ENCODE results near the gene IFI27. TPM values are rescaled to one million over a fixed set of nuclear protein-coding genes. Genes with fewer than 3 reads are reported as not detected.

The IFI27 gene
- total RNA-seq, 1 donor from 2014 or later, result 0.64 TPM

- POLR2A ChIA-PET, result no interaction called here
- intact Hi-C loops (cut with micrococcal nuclease), result no loop called here
- H3K4me1 Mint-ChIP-seq, result no peaks in the 10 kb centered on the region
- no peak overlapping the region for H3K4me3 Mint-ChIP-seq
- TF ChIP-seq, protein P1, sequence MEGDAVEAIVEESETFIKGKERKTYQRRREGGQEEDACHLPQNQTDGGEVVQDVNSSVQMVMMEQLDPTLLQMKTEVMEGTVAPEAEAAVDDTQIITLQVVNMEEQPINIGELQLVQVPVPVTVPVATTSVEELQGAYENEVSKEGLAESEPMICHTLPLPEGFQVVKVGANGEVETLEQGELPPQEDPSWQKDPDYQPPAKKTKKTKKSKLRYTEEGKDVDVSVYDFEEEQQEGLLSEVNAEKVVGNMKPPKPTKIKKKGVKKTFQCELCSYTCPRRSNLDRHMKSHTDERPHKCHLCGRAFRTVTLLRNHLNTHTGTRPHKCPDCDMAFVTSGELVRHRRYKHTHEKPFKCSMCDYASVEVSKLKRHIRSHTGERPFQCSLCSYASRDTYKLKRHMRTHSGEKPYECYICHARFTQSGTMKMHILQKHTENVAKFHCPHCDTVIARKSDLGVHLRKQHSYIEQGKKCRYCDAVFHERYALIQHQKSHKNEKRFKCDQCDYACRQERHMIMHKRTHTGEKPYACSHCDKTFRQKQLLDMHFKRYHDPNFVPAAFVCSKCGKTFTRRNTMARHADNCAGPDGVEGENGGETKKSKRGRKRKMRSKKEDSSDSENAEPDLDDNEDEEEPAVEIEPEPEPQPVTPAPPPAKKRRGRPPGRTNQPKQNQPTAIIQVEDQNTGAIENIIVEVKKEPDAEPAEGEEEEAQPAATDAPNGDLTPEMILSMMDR (IDR thresholded peaks at IDR 0.05), result no peak
- H3K27me3 Mint-ChIP-seq, result peaks cover 23% of the 10 kb centered on the region
- H3K9me3 Mint-ChIP-seq, result peaks cover 8% of the 10 kb centered on the region
- ATAC-seq (ENCODE audit: low read depth) (no peak), DNase-seq (no peak)
- CTCF ChIA-PET, result interaction anchor here (1.0 to 2.4 kb wide), 4 partner anchors 11 to 104 kb away, joined by 3 to 12 read pairs (median 5); no protein-coding TSS in a partner anchor
- H3K27ac Mint-ChIP-seq, result no peak overlapping the region
- no peaks in the 10 kb centered on the region for H3K36me3 Mint-ChIP-seq (ENCODE audit: low read depth)
These were observed 27.7 kb downstream of the IFI27 start for GRCh38 chr14:94138251-94138650.

GRCh38 chr14:94139006-94139405 lies 28.5 kb downstream of the IFI27 start:
- no peaks in the 10 kb centered on the region for H3K36me3 Mint-ChIP-seq (ENCODE audit: low read depth)
- no peak for ATAC-seq (ENCODE audit: low read depth)
- no peak overlapping the region for H3K27ac Mint-ChIP-seq
- H3K4me1 Mint-ChIP-seq, result no peaks in the 10 kb centered on the region
- ChIA-PET POLR2A (no interaction called here), CTCF (interaction anchor here (1.2 kb wide), 2 partner anchors 102 to 104 kb away, joined by 3 to 7 read pairs; no protein-coding TSS in a partner anchor)
- H3K9me3 Mint-ChIP-seq, result peaks cover 8% of the 10 kb centered on the region
- H3K4me3 Mint-ChIP-seq, result no peak overlapping the region
- intact Hi-C loops (cut with micrococcal nuclease), result no loop called here
- DNase-seq, result no peak
- H3K27me3 Mint-ChIP-seq, result peaks cover 20% of the 10 kb centered on the region
- TF ChIP-seq, protein P1 (IDR thresholded peaks at IDR 0.05), result no peak

- DNase-seq (no peak), ATAC-seq (ENCODE audit: low read depth) (no peak)
- Mint-ChIP-seq H3K27me3 (peaks cover 20% of the 10 kb centered on the region), H3K9me3 (peaks cover 8% of the 10 kb centered on the region), H3K4me3 (no peak overlapping the region), H3K27ac (no peak overlapping the region), H3K4me1 (no peaks in the 10 kb centered on the region), H3K36me3 (ENCODE audit: low read depth) (no peaks in the 10 kb centered on the region)
- TF ChIP-seq, protein P1 (IDR thresholded peaks at IDR 0.05), result no peak
- ChIA-PET CTCF (interaction anchor here (4.0 kb wide), 1 partner anchor 103 kb away, joined by 16 read pairs; no protein-coding TSS in a partner anchor), POLR2A (no interaction called here)
- intact Hi-C loops (cut with micrococcal nuclease), result no loop called here
These were observed 28.9 kb downstream of the IFI27 start for GRCh38 chr14:94139421-94139820.

DNA sequence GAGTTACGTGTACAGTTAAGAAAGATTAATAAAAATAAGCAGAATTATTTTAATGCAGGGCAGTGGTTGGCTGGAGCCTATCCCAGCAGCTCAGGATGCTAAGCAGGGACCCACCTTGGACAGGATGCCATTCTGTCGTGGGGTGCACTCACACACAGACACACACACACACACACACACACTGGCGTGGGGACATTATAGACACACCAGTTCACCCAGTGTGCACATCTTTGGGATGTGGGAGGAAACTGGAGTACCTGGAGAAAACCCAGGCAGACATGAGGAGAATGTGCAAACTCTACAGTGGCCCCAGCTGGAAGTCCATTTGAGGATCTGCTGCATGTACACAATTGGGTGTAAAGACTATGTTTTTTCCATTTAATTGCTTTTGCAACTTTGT lies 31.7 kb downstream of the IFI27 start:
- Mint-ChIP-seq H3K27me3 (peaks cover 8% of the 10 kb centered on the region), H3K27ac (no peak overlapping the region), H3K36me3 (ENCODE audit: low read depth) (no peaks in the 10 kb centered on the region), H3K4me1 (no peaks in the 10 kb centered on the region), H3K9me3 (no peaks in the 10 kb centered on the region), H3K4me3 (no peak overlapping the region)
- intact Hi-C loops (cut with micrococcal nuclease), result no loop called here
- ATAC-seq (ENCODE audit: low read depth) (no peak), DNase-seq (no peak)
- TF ChIP-seq, protein P1 (IDR thresholded peaks at IDR 0.05), result no peak
- ChIA-PET CTCF (interaction anchor here (1.0 to 4.0 kb wide), 5 partner anchors 38 to 203 kb away, joined by 3 to 16 read pairs (median 4); no protein-coding TSS in a partner anchor), POLR2A (interaction anchor here (0.7 kb wide), 1 partner anchor 9 kb away, joined by 4 read pairs; no protein-coding TSS in a partner anchor)

DNA sequence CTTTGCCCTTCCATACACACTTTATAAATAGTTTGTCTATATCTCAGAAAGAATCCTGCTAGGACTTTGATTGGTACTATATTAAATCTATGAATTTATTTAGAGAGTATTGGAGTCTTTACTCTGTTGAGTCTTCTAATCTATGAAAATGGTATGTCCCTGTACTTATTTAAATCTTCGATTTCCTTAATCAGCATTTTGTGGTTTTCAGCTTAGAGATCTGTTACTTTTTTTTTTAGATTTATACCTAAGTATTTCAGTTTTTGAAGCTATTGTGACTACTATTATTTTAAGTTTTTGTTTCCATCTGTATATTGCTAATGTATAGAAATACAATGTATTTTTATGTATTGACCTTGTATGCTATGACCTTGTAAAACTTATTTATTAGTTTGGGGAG lies 32.3 kb downstream of the IFI27 start:
- Mint-ChIP-seq H3K9me3 (no peaks in the 10 kb centered on the region), H3K27me3 (peaks cover 8% of the 10 kb centered on the region), H3K4me3 (no peak overlapping the region), H3K4me1 (no peaks in the 10 kb centered on the region), H3K36me3 (ENCODE audit: low read depth) (no peaks in the 10 kb centered on the region), H3K27ac (no peak overlapping the region)
- DNase-seq (no peak), ATAC-seq (ENCODE audit: low read depth) (no peak)
- TF ChIP-seq, protein P1 (IDR thresholded peaks at IDR 0.05), result no peak
- ChIA-PET POLR2A (interaction anchor here (0.7 kb wide), 1 partner anchor 9 kb away, joined by 4 read pairs; no protein-coding TSS in a partner anchor), CTCF (interaction anchor here (1.2 to 4.0 kb wide), 3 partner anchors 37 to 172 kb away, joined by 3 to 16 read pairs (median 4); no protein-coding TSS in a partner anchor)
- intact Hi-C loops (cut with micrococcal nuclease), result no loop called here

Measured in activated B cell treated with CpG ODN at 0.5 μM for 24 hours (primary cell).